ENCODE results near the gene RBMY1B.
"Not testable (repeated sequence)": the region's sequence is repeated elsewhere in the genome, so short reads cannot be mapped to it uniquely, and the experiment has no call there.

Gene RBMY1B

DNA sequence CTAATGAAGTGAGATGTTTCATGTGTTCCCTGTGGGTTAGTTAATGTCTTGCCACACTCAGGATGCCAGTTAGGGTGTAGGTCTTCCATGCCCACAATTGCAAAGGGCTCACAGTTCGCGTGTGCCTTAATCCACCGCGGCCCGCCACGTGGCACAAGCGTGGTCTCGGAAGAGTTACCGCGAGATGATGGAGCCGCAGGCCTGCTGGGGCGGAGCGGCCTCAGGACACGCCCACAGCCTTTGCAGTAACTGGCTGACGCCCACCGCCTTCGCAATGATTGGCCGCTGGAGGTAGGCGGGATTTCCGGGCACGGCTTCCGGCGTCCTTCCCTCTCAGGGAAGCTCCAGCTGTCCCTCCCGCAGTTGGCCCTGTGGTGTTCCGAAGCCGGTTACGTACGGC lies at the start of gene RBMY1B:
TSS of gene RBMY1B (plus strand) at position 301 of the 400 bp plus-strand sequence. CDS start 2,013 bp downstream, outside the sequence.
- not testable (repeated sequence) for DNase-seq

DNA sequence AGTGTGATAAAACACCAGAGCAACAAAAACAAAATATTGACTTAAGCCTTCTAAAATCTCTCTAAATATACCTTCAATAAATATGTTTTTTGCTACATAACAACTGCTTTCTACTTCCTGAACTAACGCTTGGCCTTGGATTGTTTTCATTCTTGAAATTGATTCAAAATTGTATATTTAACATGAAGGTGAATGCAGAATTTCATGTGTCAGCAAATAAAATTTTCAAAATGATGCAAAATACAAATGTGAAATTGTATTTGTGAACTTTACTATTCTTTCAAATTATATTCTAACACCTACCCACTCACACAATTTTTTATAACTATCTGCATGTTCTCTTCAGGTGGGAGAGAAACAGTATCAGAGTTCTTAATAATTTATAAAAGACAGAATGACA lies 48.2 kb upstream of the RBMY1B start:
- not testable (repeated sequence) for DNase-seq

DNA sequence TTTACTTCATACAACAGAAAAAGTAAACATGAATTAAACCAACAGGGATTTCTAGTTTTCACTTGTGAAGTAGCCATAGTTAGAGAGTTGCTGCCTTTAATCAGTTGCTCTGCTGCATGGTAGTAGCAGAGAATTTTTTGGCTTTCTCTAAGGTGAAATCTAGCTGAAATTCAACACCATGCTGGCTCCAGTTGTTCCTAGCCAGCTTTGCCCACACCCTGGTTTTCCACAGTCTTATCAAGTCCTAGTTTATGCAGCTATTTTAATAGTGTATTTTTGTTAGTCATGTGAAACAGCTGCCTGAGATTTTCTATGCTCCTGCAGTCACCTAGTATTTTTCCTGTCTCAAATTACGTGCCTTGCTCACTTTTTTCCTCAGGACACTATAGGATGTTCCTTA lies 28.2 kb upstream of the RBMY1B start:
- DNase-seq: no peak

DNA sequence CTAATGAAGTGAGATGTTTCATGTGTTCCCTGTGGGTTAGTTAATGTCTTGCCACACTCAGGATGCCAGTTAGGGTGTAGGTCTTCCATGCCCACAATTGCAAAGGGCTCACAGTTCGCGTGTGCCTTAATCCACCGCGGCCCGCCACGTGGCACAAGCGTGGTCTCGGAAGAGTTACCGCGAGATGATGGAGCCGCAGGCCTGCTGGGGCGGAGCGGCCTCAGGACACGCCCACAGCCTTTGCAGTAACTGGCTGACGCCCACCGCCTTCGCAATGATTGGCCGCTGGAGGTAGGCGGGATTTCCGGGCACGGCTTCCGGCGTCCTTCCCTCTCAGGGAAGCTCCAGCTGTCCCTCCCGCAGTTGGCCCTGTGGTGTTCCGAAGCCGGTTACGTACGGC lies 23.4 kb downstream of the RBMY1B start, which contains the start of gene RBMY1A1:
TSS of gene RBMY1A1 (plus strand) at position 301 of the 400 bp plus-strand sequence. CDS start 2,013 bp downstream, outside the sequence.
- not testable (repeated sequence) for DNase-seq

DNA sequence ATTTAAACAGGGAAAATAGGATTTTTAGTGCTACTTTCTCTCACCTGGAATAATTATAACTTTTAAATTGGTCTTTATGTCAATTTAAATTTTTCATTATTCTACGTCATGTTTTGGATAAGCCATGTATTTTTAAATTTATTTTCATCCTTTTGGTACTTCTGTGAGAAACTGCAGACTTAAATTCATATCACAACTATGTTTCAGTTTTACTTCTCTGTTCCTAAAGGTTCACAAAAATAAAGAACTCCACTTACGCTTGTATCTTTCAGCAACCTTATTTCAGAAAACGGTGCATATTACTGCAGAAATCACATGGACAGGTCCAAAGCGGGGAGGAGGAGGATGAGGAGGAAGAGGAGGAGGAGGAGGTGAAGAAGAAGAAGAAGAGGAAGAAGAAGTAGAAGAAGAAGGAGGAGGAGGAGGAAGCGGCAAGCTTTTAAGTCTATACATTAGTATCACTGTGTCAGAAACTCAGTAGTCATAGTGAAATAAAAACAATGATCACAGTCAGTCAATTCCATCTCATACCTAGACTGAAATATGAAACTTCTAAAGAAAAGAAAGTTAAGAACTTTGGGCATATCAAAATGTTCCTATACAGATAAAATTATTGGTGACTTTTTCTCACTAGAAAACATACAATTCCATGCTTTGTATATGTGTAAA lies 48.3 kb downstream of the RBMY1B start:
- not testable (repeated sequence) for DNase-seq

Measured in NCI-H1092 treated with DMSO at 0.1 percent for 48 hours (cell line).